Putamen (tissue), 1 donor: ENCODE data around the gene ADAMTS3.

ENCODE experiments used
- DNase-seq: peaks from one replicate; pipeline ENCODE4 v3.0.0-alpha.2; 2016; ENCODE audit warnings: low spot score

Gene ADAMTS3

GRCh38 chr4:72290737-72291136, 278.3 kb downstream of the ADAMTS3 start:
- no peak for DNase-seq

- DNase-seq, result no peak
Measured at GRCh38 chr4:72286910-72287309, 282.1 kb downstream of the ADAMTS3 start.

DNA sequence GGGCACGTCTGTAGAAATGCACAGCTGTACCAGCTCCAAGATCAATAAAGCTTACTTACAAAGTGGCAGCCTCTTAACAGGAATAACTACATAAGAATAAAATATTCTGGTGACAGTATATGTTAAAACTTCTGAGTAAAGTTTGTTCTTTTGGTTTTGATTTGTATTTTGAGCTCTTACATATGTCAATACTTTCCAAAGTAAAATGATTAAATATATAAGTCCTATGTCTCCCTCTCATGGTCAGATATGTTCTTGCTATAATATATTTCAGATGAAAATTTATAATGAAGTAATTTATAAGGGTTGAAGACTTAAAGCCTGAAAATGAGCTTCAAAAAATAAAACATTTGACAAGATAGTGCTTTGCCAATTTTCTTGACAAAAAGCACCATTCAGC, 282.8 kb downstream of the ADAMTS3 start:
- no peak for DNase-seq

- DNase-seq, result no peak
Measured at GRCh38 chr4:72283357-72283756, 285.7 kb downstream of the ADAMTS3 start.

- no peak for DNase-seq
Measured at GRCh38 chr4:72280252-72280651, 288.8 kb downstream of the ADAMTS3 start.

GRCh38 chr4:72275381-72275780, 293.6 kb downstream of the ADAMTS3 start:
- DNase-seq, result no peak

DNA sequence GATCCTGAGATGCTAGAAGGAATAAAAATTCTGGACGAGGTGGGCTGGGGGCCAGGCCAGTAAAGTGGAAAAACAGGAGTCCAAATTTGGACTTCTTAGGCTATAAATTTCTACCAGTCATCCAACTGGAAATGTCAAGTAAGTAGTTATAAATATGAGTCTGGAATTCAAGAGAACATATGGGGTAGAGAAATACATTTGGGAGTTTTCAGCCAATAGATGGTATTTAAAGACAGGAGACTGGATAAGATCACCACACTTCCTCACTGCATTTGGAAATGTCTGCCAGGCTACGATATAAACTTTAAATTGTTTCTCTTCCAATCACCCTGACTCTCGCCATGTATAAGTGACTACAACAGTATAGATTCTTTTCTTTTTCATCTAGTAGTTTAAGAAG, 294.8 kb downstream of the ADAMTS3 start:
- DNase-seq, result no peak

- no peak for DNase-seq
Measured at GRCh38 chr4:72255269-72255668, 313.8 kb downstream of the ADAMTS3 start.

- DNase-seq, result no peak
Measured at GRCh38 chr4:72243641-72244040, 325.4 kb downstream of the ADAMTS3 start.

GRCh38 chr4:72239487-72240116, 329.4 kb downstream of the ADAMTS3 start:
- DNase-seq, result no peak
